ENCODE measurements around the gene ARPIN. TPM values are rescaled to one million over a fixed set of nuclear protein-coding genes. Genes with fewer than 3 reads are reported as not detected.
A peak's percentile ranks its signal among the peaks of the same experiment; 100 is the strongest.

Gene ARPIN
- total RNA-seq, 1 experiment from 2014 or later, result 8.8 TPM

GRCh38 chr15:89845305-89845893 lies 67.4 kb downstream of the ARPIN start:
- ChIA-PET CTCF (interaction anchor here (1.7 kb wide), 1 partner anchor 84 kb away, joined by 5 read pairs; no protein-coding TSS in a partner anchor), POLR2A (no interaction called here), RAD21 (ENCODE audit: low non-redundant PET in 1 of 2, low total read pairs in 2 of 2, uncharacterized antibody in 2 of 2, unreplicated experiment in 2 of 2) (no interaction called here)
- Histone ChIP-seq H3K79me2 (ENCODE audit: insufficient read depth, low read length) (peaks cover 6% of the 10 kb centered on the region; the same call in 1 of the 2 replicates), H3K9ac (ENCODE audit: low read length) (peak overlapping the region; percentile 40), H2AFZ (ENCODE audit: low read depth, low read length, poor library complexity, severe bottlenecking) (no peak overlapping the region), H3K4me3 (replicated peaks in 1 of 2; ENCODE audit: low read depth in 1 of 2, low read length in 2 of 2) (peak overlapping the region in 1 of 2 experiments; percentile 17; a peak in 2 of 4 replicates), H3K36me3 (ENCODE audit: control insufficient read depth in 1 of 2, insufficient read depth in 2 of 2, low read length in 2 of 2) (peaks cover 0 to 2% of the 10 kb centered on the region in 2 experiments; a peak in 1 of 4 replicates), H3K9me3 (ENCODE audit: control insufficient read depth in 1 of 2, insufficient read depth in 1 of 2, low read depth in 1 of 2, low read length in 2 of 2) (no peaks in the 10 kb centered on the region), H3K9me2 (ENCODE audit: insufficient read depth) (no peaks in the 10 kb centered on the region), H3K27me3 (ENCODE audit: insufficient read depth, low read length) (no peaks in the 10 kb centered on the region), H3K4me2 (ENCODE audit: low read length) (peak overlapping the region; percentile 66), H3K27ac (ENCODE audit: low read depth, low read length) (peak overlapping the region; percentile 56), H4K20me1 (ENCODE audit: insufficient read depth) (no peaks in the 10 kb centered on the region), H3K4me1 (ENCODE audit: control insufficient read depth in 1 of 2, insufficient read depth in 2 of 2, low read length in 2 of 2) (peaks cover 39 to 60% of the 10 kb centered on the region in 2 experiments)
- ATAC-seq (peak; percentile 71), DNase-seq (ENCODE audit: low read depth, low spot score) (peak; percentile 76)
- intact Hi-C loops (cut with micrococcal nuclease), result no loop called here
- TF ChIP-seq CBX3 (IDR thresholded peaks at IDR 0.05; ENCODE audit: low read depth) (peak; percentile 52; the same call in 1 of the 2 replicates), POLR2A (IDR thresholded peaks at IDR 0.05; ENCODE audit: borderline replicate concordance, extremely low read depth, insufficient read depth, insufficient read length) (no peak), FOSL1 (IDR thresholded peaks at IDR 0.05; ENCODE audit: low read depth) (peak; percentile 75), EZH2 (IDR thresholded peaks at IDR 0.05) (no peak), SP1 (IDR thresholded peaks at IDR 0.05; ENCODE audit: low read depth) (peak; percentile 51; the same call in 1 of the 2 replicates), RAD21 (IDR thresholded peaks at IDR 0.05; ENCODE audit: low read depth) (peak; percentile 13; the same call in 1 of the 2 replicates), JUND (IDR thresholded peaks at IDR 0.05) (peak; percentile 79), SRF (IDR thresholded peaks at IDR 0.05; ENCODE audit: low read depth) (no peak)
- TF ChIP-seq, protein P1, sequence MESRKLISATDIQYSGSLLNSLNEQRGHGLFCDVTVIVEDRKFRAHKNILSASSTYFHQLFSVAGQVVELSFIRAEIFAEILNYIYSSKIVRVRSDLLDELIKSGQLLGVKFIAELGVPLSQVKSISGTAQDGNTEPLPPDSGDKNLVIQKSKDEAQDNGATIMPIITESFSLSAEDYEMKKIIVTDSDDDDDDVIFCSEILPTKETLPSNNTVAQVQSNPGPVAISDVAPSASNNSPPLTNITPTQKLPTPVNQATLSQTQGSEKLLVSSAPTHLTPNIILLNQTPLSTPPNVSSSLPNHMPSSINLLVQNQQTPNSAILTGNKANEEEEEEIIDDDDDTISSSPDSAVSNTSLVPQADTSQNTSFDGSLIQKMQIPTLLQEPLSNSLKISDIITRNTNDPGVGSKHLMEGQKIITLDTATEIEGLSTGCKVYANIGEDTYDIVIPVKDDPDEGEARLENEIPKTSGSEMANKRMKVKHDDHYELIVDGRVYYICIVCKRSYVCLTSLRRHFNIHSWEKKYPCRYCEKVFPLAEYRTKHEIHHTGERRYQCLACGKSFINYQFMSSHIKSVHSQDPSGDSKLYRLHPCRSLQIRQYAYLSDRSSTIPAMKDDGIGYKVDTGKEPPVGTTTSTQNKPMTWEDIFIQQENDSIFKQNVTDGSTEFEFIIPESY (IDR thresholded peaks at IDR 0.05; ENCODE audit: extremely low read depth, insufficient replicate concordance, low read length), result no peak
- TF ChIP-seq, protein P2, sequence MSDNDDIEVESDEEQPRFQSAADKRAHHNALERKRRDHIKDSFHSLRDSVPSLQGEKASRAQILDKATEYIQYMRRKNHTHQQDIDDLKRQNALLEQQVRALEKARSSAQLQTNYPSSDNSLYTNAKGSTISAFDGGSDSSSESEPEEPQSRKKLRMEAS (IDR thresholded peaks at IDR 0.05), result peak; percentile 38; the same call in 1 of the 2 replicates
- no TSS peak for BruUV-seq (replicated peaks)

Small RNA genes lying within 50 kb of the gene (microRNA-seq; reads per million reads assigned to microRNA genes)
- gene MIR5009 (ENCODE audit: borderline number of aligned reads), result not detected
- not detected for gene MIR5094 (ENCODE audit: borderline number of aligned reads)

Other genes starting within 250 kb of the ARPIN start
- gene PLIN1, start 233.6 kb downstream of the ARPIN start, total RNA-seq (2021; ENCODE audit: unreplicated experiment), result 0.32 TPM
- gene PEX11A, start 222.2 kb downstream of the ARPIN start, total RNA-seq (2021; ENCODE audit: unreplicated experiment), result 7.1 TPM
- 0.42 TPM for gene WDR93, start 222.1 kb downstream of the ARPIN start, total RNA-seq (2021; ENCODE audit: unreplicated experiment)
- 8.8 TPM for gene MESP1, start 161.7 kb downstream of the ARPIN start, total RNA-seq (2021; ENCODE audit: unreplicated experiment)
- gene MESP2, start 136.6 kb downstream of the ARPIN start, total RNA-seq (2021; ENCODE audit: unreplicated experiment), result 0.20 TPM
- gene ANPEP, start 98.1 kb downstream of the ARPIN start, total RNA-seq (2021; ENCODE audit: unreplicated experiment), result 1.5 TPM
- 23.3 TPM for gene AP3S2, start 19.0 kb downstream of the ARPIN start, total RNA-seq (2021; ENCODE audit: unreplicated experiment)
- gene ZNF710, start 88.4 kb upstream of the ARPIN start, total RNA-seq (2021; ENCODE audit: unreplicated experiment), result 10.0 TPM
- 48.1 TPM for gene IDH2, start 189.5 kb upstream of the ARPIN start, total RNA-seq (2021; ENCODE audit: unreplicated experiment)